ENCODE measurements around the gene PPP1R3G.

GRCh38 chr6:5045416-5045815 is 39.7 kb upstream of the PPP1R3G start:
- TF ChIP-seq EZH2 (IDR thresholded peaks at IDR 0.05; ENCODE audit: borderline replicate concordance, low read length) (no peak), CTCF (conservative IDR thresholded peaks at IDR 0.05 in 1 of 2, IDR thresholded peaks at IDR 0.05 in 1 of 2; ENCODE audit: extremely low read depth in 1 of 2, insufficient read depth in 1 of 2, low read depth in 1 of 2, low read length in 2 of 2) (no peak)
